NCI-H82 (cell line): ENCODE measurements around the gene ULK4.
"Not testable (repeated sequence)": the region's sequence is repeated elsewhere in the genome, so short reads cannot be mapped to it uniquely, and the experiment has no call there.

Source experiments
- DNase-seq: peaks from one replicate; lab custom pipeline; 2025; lab: John Stamatoyannopoulos, UW

Gene ULK4

GRCh38 chr3:41502481-41502880 lies 459.4 kb downstream of the ULK4 start:
- no peak for DNase-seq

GRCh38 chr3:41502023-41502422 lies 459.9 kb downstream of the ULK4 start:
- no peak for DNase-seq

GRCh38 chr3:41498847-41499246 lies 463.1 kb downstream of the ULK4 start:
- DNase-seq: no peak

- no peak for DNase-seq
Measured at GRCh38 chr3:41490360-41490759, 471.5 kb downstream of the ULK4 start.

DNA sequence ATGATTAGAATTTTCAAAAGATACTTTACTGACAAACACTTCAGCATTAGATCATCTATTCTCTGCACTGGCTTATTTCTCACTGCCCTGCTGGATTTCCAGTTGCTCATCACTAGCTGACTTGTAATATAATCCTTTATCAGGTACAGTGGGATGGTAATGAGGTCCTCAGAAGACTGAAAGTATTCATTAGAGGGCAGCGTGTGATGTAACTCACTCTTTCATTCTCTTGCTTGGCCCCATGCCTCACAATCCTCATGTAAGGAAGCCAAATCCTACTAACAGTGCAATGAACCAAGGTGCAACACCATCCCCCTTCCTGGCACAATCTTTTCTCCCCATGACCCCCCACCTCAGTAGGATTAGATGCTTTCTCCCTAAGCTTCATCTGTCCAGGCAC lies 472.7 kb downstream of the ULK4 start:
- peak; percentile 2 for DNase-seq

DNA sequence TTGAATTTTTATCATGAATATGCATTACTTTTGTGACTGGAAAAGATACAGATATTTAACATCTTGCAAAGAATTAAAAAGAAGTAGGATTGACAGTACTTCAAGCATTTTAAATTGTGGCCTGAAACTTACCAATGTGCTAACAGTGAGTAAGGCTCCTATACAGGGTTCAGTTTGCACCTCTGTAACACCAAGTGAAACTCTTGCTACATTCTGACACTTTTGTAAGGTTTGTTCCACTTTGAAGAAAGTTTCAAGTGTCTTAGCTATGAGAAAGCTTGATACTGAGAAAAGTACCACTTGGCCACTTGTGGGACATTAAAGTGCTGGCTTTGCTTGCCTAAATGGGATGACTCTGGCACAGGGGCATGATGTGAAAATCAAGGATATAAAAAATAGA lies 473.4 kb downstream of the ULK4 start:
- DNase-seq: no peak

DNA sequence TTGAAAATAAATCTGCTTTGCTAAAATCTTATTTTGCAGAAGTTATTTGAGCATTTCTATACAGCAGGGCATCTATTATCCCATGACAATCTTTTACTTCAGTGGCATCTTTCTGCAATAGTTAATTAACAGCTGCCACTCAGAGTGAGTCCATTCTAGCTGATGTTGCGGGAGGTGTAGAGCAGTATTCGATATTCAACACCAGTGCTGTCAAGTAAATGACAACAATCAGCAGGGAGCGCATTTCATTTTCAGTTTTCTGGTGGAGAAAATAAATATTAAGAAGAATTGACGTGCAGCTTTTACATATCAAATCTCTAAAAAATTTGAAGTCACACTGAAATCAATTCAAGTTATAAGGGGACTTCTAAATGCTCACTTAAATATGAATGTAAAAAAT lies 476.4 kb downstream of the ULK4 start:
- no peak for DNase-seq

GRCh38 chr3:41482134-41482533 lies 479.8 kb downstream of the ULK4 start:
- DNase-seq: no peak

GRCh38 chr3:41478278-41478677 lies 483.6 kb downstream of the ULK4 start:
- no peak for DNase-seq

GRCh38 chr3:41477399-41478014 lies 484.4 kb downstream of the ULK4 start:
- DNase-seq: no peak

DNA sequence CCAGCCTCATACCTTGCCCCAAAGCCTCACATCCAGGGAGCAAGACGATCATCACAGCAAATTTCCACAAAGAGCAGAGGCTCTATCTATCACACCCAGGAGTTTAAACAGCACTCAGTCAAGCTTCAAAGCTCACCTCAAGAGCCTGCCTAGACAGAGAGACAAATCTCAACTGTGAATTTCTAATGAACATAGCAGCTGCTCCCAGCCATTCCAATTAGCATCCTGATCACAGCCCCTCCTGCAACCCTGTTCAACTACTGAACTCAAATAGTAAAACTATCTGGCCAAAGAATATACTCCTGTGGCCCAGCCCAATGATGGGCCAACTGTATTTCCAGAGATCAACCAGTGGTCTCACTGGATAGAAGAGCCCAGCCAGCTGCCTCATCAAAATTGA lies 492.8 kb downstream of the ULK4 start:
- DNase-seq: no peak

GRCh38 chr3:41467481-41467880 lies 494.4 kb downstream of the ULK4 start:
- no peak for DNase-seq

DNA sequence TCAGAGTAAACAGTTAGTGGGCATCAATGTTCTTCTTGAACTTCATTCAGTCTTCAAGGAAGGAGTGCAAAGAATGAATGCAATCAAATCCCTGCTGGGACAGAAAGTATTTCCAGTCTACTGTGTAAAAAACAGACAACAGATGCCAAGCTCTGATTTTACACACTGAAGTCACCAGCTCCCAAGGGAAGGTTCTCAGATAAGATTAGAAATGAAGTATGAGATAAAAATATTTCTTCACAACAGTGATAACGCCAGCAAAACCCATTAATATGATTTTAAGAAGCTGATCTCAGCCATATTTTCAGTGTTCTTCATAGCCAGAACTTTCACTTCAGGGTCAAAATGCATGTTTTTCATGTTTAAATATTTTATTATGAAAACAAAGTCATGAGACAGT lies 497.0 kb downstream of the ULK4 start:
- DNase-seq: no peak

- no peak for DNase-seq
Measured at GRCh38 chr3:41464401-41464800, 497.5 kb downstream of the ULK4 start.

GRCh38 chr3:41462103-41462691 lies 499.7 kb downstream of the ULK4 start:
- DNase-seq: no peak

DNA sequence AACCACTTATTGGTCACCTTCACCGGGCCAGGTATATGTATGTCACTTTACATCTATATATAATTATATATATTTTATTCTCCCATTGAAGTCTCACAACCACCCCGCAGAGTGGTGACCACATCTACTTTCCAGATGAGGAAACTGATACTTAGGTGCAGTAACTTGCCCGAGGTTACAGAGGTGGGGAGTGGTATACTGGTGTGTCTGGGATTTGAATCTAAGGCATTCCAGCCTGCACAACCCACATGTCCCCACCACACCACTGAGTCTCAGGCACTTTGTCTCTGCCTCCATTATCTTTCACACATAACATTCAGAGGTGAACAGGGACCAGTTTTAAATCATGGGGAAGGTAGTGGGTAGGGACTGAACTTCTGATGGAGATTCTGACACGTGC lies 501.2 kb downstream of the ULK4 start:
- DNase-seq: no peak

DNA sequence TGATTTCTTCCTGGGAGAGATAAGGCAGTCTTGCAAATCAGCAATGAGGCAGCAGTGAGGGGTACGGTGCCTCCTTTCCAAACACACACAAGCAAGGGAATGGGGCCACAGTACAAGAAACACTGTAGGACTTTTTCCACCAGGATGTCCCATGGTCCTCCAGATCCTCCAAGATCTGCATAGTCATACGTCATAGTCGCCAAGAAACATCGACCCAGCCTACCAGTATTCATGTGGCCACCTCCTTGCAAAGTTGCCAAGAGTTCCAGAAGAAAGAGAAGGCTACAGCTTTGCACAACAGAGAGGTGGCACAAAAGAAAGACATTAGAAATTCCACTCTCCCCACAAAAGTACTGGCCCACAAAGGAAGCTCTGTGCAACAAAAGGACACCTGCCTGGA lies 504.7 kb downstream of the ULK4 start:
- DNase-seq: no peak

- DNase-seq: no peak
Measured at GRCh38 chr3:41456162-41456561, 505.7 kb downstream of the ULK4 start.

- not testable (repeated sequence) for DNase-seq
Measured at GRCh38 chr3:41453618-41454017, 508.3 kb downstream of the ULK4 start.

DNA sequence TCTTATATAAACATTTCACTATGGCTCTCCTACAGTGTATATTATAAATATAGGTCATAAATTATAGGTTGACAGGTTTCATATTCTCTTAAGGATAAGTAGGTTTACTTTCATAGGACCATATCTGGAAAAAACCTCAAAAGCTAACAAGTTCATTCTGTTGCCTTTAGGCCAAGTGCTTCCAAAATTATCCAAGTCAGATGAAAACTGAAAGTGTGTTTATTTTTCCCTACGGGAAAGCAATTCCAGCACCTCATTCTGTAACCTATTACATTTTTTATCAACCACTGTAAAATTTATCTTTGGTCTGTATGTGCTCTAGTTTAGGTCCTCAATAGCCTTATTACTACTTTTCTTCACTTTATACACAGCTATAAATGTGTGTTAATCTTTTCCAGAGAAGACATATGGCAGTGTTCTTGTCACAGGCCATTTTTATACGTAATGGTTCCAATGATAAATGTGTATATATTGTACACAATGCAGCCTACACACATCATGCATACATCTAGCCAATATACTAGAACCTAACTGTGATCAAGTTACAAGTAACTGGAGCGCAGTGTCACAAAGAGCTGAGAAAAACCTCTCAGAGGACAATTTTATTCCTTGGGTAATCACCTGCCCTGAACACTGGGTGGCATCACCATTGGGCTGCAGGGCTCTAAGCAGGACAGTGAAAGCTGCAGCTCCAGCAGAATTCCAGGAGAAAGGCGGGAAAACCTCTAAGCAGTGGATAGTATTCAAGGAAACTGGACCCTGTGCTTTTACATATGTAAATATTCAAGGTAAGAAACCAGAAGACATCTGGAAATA lies 511.3 kb downstream of the ULK4 start:
- peak; percentile 1 for DNase-seq

GRCh38 chr3:41448396-41448795 lies 513.5 kb downstream of the ULK4 start:
- no peak for DNase-seq

DNA sequence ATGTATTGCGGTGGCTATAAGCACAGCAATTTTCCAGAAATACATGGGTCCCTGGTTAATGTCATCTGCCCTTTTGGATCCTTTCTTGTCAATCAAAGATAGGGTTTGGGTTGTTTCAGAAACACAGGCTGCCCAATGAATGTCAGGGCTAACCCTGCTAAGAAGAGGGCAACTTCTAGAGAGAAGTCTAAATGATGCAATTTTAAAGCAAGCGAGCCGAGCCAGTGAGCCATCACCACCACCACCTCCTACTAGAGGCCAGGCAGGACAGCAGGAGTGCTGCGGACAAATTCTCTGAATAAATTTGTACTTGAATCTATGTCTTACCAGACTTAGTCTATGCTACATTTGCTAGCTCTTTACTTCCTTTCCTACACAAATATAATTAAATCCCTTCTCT lies 514.2 kb downstream of the ULK4 start:
- DNase-seq: no peak

DNA sequence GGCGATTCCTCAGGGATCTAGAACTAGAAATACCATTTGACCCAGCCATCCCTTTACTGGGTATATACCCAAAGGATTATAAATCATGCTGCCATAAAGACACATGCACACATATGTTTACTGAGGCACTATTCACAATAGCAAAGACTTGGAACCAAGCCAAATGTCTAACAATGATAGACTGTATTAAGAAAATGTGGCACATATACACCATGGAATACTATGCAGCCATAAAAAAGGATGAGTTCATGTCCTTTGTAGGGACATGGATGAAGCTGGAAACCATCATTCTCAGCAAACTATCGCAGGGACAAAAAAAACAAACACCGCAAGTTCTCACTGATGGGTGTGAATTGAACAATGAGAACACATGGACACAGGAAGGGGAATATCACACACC lies 515.6 kb downstream of the ULK4 start:
- not testable (repeated sequence) for DNase-seq
